Purkinje cell (primary cell): ENCODE data around the gene ZNF749. TPM values are rescaled to one million over a fixed set of nuclear protein-coding genes. Genes with fewer than 3 reads are reported as not detected.

Experiments used
- polyA plus RNA-seq: library from polyadenylated mRNA; unstranded; fragments of >200 nt; fragmentation: Nextera tagmentation; gene quantifications from 2 replicates; pipeline ENCODE4 v1.2.1, GENCODE V29; 2014

The ZNF749 gene
- polyA plus RNA-seq = 6.2 and 14.8 TPM in 2 replicates

GRCh38 chr19:57435062-57435978 lies at the start of gene ZNF749:
TSS of gene ZNF749 (plus strand) at chr19:57435325. CDS start at chr19:57435579, 254 bp downstream.

DNA sequence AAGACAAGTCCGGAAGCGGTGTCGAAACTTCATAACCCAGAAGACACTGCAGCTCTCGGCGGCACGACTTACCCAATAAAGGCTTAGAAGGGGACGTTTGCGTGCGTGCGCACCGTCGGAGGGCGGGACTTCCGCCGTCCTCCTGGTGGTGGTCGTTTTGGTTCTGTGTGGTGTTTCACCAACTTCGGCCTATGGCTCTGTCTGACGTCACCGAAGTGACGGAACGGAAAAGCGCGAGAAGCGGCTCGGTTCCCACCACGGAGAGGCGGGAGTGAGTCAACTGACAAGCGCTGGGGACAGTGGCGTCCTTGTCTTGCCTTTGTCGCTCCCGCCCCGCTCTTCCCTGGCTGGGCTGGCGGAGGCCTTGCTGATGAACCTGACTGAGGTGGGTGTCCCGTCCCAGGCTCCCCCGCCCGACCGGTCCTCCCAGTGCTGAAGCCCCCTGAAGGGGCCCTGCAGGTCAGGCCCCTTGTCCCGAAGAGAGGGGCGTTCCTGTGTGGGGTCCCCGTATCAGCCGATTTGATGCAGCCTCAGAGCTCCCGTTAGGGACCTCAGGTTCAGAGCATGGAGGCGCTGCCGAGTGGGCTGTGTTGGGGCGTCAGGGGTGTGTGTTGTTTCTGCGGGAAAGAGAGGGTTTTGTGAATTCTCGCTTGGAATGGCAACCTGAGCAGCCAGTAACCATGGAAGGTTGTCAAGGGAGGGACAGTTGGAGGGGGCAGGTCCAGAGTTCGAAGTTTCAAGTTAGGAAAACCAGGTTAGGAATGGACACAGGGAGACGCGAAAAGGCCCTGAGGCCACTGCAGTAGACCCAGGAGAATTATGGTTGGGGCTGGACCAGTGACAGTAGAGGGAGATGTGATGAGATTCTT lies 45.2 kb upstream of the ZNF749 start, which contains the start of gene ZNF548:
Gene ZNF548, plus strand, starts transcription at position 125 of the 869 bp plus-strand sequence. Its CDS starts 246 bp downstream, at position 371.

DNA sequence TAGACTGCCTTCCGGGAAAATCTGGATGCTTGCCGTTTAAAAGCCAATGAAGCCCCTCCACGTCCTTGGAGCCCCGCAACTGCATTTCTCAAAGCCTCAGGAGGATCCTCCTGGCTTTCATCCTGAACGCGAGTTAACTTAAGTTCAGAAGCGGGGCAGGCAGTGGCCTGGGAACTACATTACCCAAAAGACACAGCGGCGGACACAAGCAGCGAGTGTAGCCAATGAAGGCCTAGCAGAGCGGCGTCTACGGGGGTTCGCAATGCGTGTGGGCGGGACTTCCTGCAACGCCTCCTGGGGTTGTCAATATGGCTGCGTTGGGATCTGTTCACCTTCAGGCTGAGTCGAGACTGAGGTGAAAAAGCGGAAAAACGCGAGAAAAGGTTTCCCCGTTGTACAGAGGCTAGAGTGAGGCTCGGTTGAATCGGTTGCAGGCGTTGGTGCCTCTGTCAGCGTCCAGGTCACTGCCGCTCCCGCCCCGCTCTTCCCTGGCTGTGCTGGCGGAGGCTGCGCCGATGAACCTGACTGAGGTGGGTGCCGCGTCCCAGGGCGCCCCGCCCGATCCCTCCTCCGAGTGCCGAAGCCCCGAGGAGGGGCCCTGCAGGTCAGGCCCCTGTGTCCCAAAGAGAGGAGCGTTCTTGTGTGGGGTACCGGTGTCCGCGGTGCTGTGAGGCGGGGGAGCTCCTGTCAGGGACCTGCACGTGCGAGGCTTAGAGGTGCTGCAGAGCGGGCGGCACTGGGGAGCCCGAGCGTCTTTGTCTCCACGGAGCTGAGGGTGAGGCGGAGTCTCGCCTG lies 24.1 kb upstream of the ZNF749 start, which contains the start of gene ZNF17:
Gene ZNF17, plus strand, starts transcription at position 285 of the 795 bp plus-strand sequence. CDS start 2,455 bp downstream, outside the sequence.

DNA sequence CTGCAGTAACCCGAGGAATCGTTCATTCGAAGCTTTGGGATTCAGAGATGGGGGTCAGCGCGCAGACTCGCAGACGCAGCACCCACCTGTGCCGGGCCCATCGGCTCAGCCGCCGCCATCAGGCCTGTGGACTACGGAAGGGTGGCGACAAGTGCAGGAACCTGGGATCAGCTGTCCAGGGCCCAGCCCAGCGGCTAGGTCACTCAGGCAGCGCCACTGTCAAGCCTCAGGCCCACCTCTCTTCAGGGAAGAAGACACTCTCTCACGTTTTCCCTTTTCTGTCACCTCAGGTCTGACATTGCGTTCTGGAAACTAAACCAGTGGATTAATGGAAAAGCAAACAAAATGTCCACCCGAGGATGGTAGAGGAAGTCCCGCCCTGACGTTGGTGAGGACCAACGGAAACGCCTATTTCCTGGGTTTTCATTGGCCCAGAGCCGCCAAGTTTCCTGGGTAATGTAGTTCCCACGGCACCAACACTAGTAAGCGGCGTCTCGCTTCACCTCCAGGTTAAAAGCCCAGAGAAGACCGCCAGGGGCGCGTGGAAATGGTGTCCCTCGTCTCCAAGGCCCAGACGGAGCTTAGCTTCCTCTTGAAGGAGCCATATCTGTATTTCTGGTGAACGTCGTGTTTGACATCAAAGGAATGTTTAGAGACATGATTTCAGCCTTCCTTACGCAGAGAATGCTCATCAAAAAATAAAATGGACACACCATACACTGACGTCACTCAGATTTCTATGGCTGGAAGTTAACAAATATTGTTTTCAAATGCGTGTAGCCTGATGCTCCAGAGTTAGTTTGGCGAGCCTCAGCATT lies 42.3 kb downstream of the ZNF749 start, which contains the start of gene ZNF772:
Gene ZNF772, minus strand, starts transcription at position 376 of the 818 bp plus-strand sequence. Its CDS starts 257 bp downstream, at position 119.

GRCh38 chr19:57487477-57488298 lies 52.6 kb downstream of the ZNF749 start, which contains the start of gene ZNF419:
TSS of gene ZNF419 (plus strand) at chr19:57487750. CDS start at chr19:57487951, 201 bp downstream.

Other genes starting within 250 kb of the ZNF749 start
- 1.1 and 1.4 TPM in 2 replicates for gene ZNF264, start 243.8 kb upstream of the ZNF749 start, polyA plus RNA-seq
- 1.0 and 7.8 TPM in 2 replicates for gene AURKC, start 204.3 kb upstream of the ZNF749 start, polyA plus RNA-seq
- 1.0 and 2.1 TPM in 2 replicates for gene ZNF805, start 194.7 kb upstream of the ZNF749 start, polyA plus RNA-seq
- 6.3 and 9.1 TPM in 2 replicates for gene ZNF460, start 154.8 kb upstream of the ZNF749 start, polyA plus RNA-seq
- 1.0 and 1.2 TPM in 2 replicates for gene ZNF543, start 114.9 kb upstream of the ZNF749 start, polyA plus RNA-seq
- 1.7 and 3.0 TPM in 2 replicates for gene ZNF304, start 84.1 kb upstream of the ZNF749 start, polyA plus RNA-seq
- gene TRAPPC2B, start 71.8 kb upstream of the ZNF749 start, polyA plus RNA-seq = 115 and 174 TPM in 2 replicates
- 7.0 and 8.8 TPM in 2 replicates for gene ZNF547, start 71.8 kb upstream of the ZNF749 start, polyA plus RNA-seq
- 0.88 and 1.4 TPM in 2 replicates for gene ZNF548, start 45.5 kb upstream of the ZNF749 start, polyA plus RNA-seq
- gene ZNF17, start 24.2 kb upstream of the ZNF749 start, polyA plus RNA-seq = 3.6 and 9.0 TPM in 2 replicates
- gene VN1R1, start 21.8 kb downstream of the ZNF749 start, polyA plus RNA-seq = 1.3 and 2.1 TPM in 2 replicates
- 3.0 and 6.0 TPM in 2 replicates for gene ZNF772, start 42.2 kb downstream of the ZNF749 start, polyA plus RNA-seq
- 2.4 and 7.4 TPM in 2 replicates for gene ZNF419, start 52.4 kb downstream of the ZNF749 start, polyA plus RNA-seq
- 1.4 and 4.0 TPM in 2 replicates for gene ZNF773, start 64.6 kb downstream of the ZNF749 start, polyA plus RNA-seq
- gene ZNF549, start 92.0 kb downstream of the ZNF749 start, polyA plus RNA-seq = 2.5 and 3.0 TPM in 2 replicates
- gene ZNF550, start 124.5 kb downstream of the ZNF749 start, polyA plus RNA-seq = 3.2 and 4.0 TPM in 2 replicates
- gene ZNF416, start 143.6 kb downstream of the ZNF749 start, polyA plus RNA-seq = 0.74 and 1.5 TPM in 2 replicates
- 2.0 and 2.3 TPM in 2 replicates for gene ZIK1, start 148.8 kb downstream of the ZNF749 start, polyA plus RNA-seq
- 5.2 and 5.9 TPM in 2 replicates for gene ZNF530, start 164.6 kb downstream of the ZNF749 start, polyA plus RNA-seq
- 5.3 and 6.1 TPM in 2 replicates for gene ZNF134, start 178.9 kb downstream of the ZNF749 start, polyA plus RNA-seq
- gene ZNF211, start 197.8 kb downstream of the ZNF749 start, polyA plus RNA-seq = 2.0 and 4.7 TPM in 2 replicates
- not detected in 2 replicates for gene ZSCAN4, start 233.6 kb downstream of the ZNF749 start, polyA plus RNA-seq
- 1.3 and 1.6 TPM in 2 replicates for gene ZNF551, start 246.7 kb downstream of the ZNF749 start, polyA plus RNA-seq